ENCODE results near the gene LACC1. TPM values are rescaled to one million over a fixed set of nuclear protein-coding genes. Genes with fewer than 3 reads are reported as not detected.

The LACC1 gene
- total and polyA plus RNA-seq, 2 of the 8 experiments (the other 6 are each of a cell fraction or from before 2014, with no cell fraction given), result 0.57 to 3.6 TPM

GRCh38 chr13:43864921-43865320 lies 14.8 kb upstream of the LACC1 start:
- H3K23ac ChIP-seq (ENCODE audit: insufficient read length), result no peak overlapping the region
- no peak overlapping the region for H2BK12ac ChIP-seq (ENCODE audit: low read depth, low read length)
- H2AFZ ChIP-seq (ENCODE audit: low read length), result no peak overlapping the region
- no peak overlapping the region for H4K5ac ChIP-seq (ENCODE audit: insufficient read length, low read depth, low read length)
- no peak overlapping the region for H3K9ac ChIP-seq (replicated peaks in 1 of 4; ENCODE audit: extremely low read depth in 1 of 4, low read depth in 3 of 4, low read length in 3 of 4)
- H2BK120ac ChIP-seq (replicated peaks; ENCODE audit: low read depth, low read length), result no peak overlapping the region
- no peak overlapping the region for H3K27ac ChIP-seq (ENCODE audit: low read depth, low read length)
- no peak overlapping the region for H3K56ac ChIP-seq (replicated peaks; ENCODE audit: insufficient read length, low read depth, low read length)
- H2BK15ac ChIP-seq (ENCODE audit: low read length), result no peak overlapping the region
- H3K79me2 ChIP-seq (ENCODE audit: control insufficient read depth in 1 of 2, insufficient read depth in 2 of 2, low read length in 2 of 2), result no peaks in the 10 kb centered on the region
- peaks cover 0 to 6% of the 10 kb centered on the region in 2 experiments; a peak in 1 of 4 replicates for H3K9me3 ChIP-seq (ENCODE audit: insufficient read depth in 2 of 2, low read depth in 1 of 2, low read length in 1 of 2)
- H2BK20ac ChIP-seq (ENCODE audit: low read length), result no peak overlapping the region
- POLR2A ChIA-PET (ENCODE audit: partially characterized antibody), result no interaction called here
- FAIRE-seq (no peak), DNase-seq (ENCODE audit: low read depth in 1 of 2, low spot score in 2 of 2) (no peak)
- H3K23me2 ChIP-seq (ENCODE audit: low read depth, low read length), result no peaks in the 10 kb centered on the region
- no peak overlapping the region for H3K18ac ChIP-seq (ENCODE audit: extremely low read depth, low read length)
- no peaks in the 10 kb centered on the region for H3K79me1 ChIP-seq (ENCODE audit: low read depth, low read length)
- no peaks in the 10 kb centered on the region for H3K27me3 ChIP-seq (replicated peaks in 1 of 4; ENCODE audit: control insufficient read depth in 3 of 4, extremely low read depth in 1 of 4, insufficient read depth in 3 of 4, low read length in 3 of 4)
- no peak overlapping the region for H2BK5ac ChIP-seq (ENCODE audit: low read depth, low read length)
- no peak overlapping the region for H4K8ac ChIP-seq (ENCODE audit: extremely low read depth, insufficient read depth, low read length)
- H4K20me1 ChIP-seq (replicated peaks in 1 of 2; ENCODE audit: control insufficient read depth in 1 of 2, insufficient read depth in 2 of 2, low read length in 2 of 2), result no peaks in the 10 kb centered on the region
- peaks cover 0 to 9% (median 0%) of the 10 kb centered on the region in 4 experiments; a peak in 1 of 8 replicates for H3K36me3 ChIP-seq (ENCODE audit: control insufficient read depth in 2 of 4, insufficient read depth in 4 of 4, low read length in 3 of 4)
- whole genome bisulfite sequencing, 2 experiments (ENCODE audit: extremely low coverage in 1 of 2, insufficient coverage in 1 of 2, insufficient read length in 1 of 2, insufficient replicate concordance in 2 of 2, low coverage in 1 of 2, low lambda C conversion rate in 2 of 2, missing lambda C conversion rate in 1 of 2), result 97% methylated on average over 4 of the region's 4 CpGs; no CpG with 5 or more reads in 1 of the 2 experiments
- CTCF ChIA-PET (ENCODE audit: partially characterized antibody), result no interaction called here
- H3K4me3 ChIP-seq (ENCODE audit: extremely low read depth in 1 of 4, insufficient read depth in 2 of 4, low read depth in 3 of 4, low read length in 4 of 4), result no peak overlapping the region
- H3K14ac ChIP-seq (ENCODE audit: insufficient read length), result no peak overlapping the region
- no peak overlapping the region for H4K91ac ChIP-seq (replicated peaks; ENCODE audit: insufficient read length, low read length)
- no peak overlapping the region for H3K4me2 ChIP-seq (ENCODE audit: insufficient read depth in 1 of 2, low read depth in 2 of 2, low read length in 2 of 2)
- no peak overlapping the region for H2AK5ac ChIP-seq (ENCODE audit: low read depth, low read length)
- no peaks in the 10 kb centered on the region for H3K4me1 ChIP-seq (replicated peaks in 1 of 4; ENCODE audit: control insufficient read depth in 3 of 4, insufficient read depth in 4 of 4, low read length in 3 of 4)
- no peak overlapping the region for H3K4ac ChIP-seq (replicated peaks; ENCODE audit: insufficient read length, low read depth, low read length)
- no peak for TF ChIP-seq TCF12 (IDR thresholded peaks at IDR 0.05; ENCODE audit: low read depth, low read length)
- TF ChIP-seq BCL11A (IDR thresholded peaks at IDR 0.05; ENCODE audit: low read depth in 2 of 2, low read length in 2 of 2), result no peak
- no peak for TF ChIP-seq RFX5 (IDR thresholded peaks at IDR 0.05; ENCODE audit: borderline replicate concordance, low read depth, low read length)
- no peak for TF ChIP-seq RBBP5 (IDR thresholded peaks at IDR 0.05; ENCODE audit: borderline replicate concordance, low read depth, low read length)
- no peak for TF ChIP-seq SUZ12 (IDR thresholded peaks at IDR 0.05; ENCODE audit: low read length)
- TF ChIP-seq ATF2 (IDR thresholded peaks at IDR 0.05; ENCODE audit: low read length), result no peak
- no peak for TF ChIP-seq CREB1 (IDR thresholded peaks at IDR 0.05)
- TF ChIP-seq CBX5 (IDR thresholded peaks at IDR 0.05; ENCODE audit: low read depth, low read length), result no peak
- no peak for TF ChIP-seq RXRA (IDR thresholded peaks at IDR 0.05; ENCODE audit: insufficient read depth, low read depth, low read length)
- TF ChIP-seq SIX5 (IDR thresholded peaks at IDR 0.05; ENCODE audit: low read depth, low read length), result no peak
- no peak for TF ChIP-seq SIRT6 (IDR thresholded peaks at IDR 0.05; ENCODE audit: low read length)
- TF ChIP-seq USF2 (IDR thresholded peaks at IDR 0.05; ENCODE audit: low read length), result no peak
- no peak for TF ChIP-seq POLR2AphosphoS5 (IDR thresholded peaks at IDR 0.05; ENCODE audit: low read depth, low read length)
